Ovary (tissue), 3 donors: ENCODE results near the gene VCL.

Experiments
- EP300 ChIP-seq: sonication (generic); formaldehyde crosslinking; IDR thresholded peaks from one replicate; pipeline ENCODE4 v1.6.1; 2017; ENCODE audit warnings: antibody characterized with exemption
- TF ChIP-seq, protein P1 (sequence below), 3 donors: fragments of 450-650 bp in 2 of 3; fragments of 200-600 bp in 1 of 3; IDR thresholded peaks; one replicate each; pipeline versions ENCODE4 v1.5.1 to v1.8.0; 2016 to 2022; ENCODE audit warnings: antibody characterized with exemption in 3 of 3, mild to moderate bottlenecking in 1 of 3
- donor health status: DM: no; HTN: no; CAD: no.

GRCh38 chr10:74049955-74050354 is 52.0 kb downstream of the VCL start:
- TF ChIP-seq EP300: no peak
- TF ChIP-seq, protein P1, sequence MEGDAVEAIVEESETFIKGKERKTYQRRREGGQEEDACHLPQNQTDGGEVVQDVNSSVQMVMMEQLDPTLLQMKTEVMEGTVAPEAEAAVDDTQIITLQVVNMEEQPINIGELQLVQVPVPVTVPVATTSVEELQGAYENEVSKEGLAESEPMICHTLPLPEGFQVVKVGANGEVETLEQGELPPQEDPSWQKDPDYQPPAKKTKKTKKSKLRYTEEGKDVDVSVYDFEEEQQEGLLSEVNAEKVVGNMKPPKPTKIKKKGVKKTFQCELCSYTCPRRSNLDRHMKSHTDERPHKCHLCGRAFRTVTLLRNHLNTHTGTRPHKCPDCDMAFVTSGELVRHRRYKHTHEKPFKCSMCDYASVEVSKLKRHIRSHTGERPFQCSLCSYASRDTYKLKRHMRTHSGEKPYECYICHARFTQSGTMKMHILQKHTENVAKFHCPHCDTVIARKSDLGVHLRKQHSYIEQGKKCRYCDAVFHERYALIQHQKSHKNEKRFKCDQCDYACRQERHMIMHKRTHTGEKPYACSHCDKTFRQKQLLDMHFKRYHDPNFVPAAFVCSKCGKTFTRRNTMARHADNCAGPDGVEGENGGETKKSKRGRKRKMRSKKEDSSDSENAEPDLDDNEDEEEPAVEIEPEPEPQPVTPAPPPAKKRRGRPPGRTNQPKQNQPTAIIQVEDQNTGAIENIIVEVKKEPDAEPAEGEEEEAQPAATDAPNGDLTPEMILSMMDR (IDR thresholded peaks at IDR 0.05): no peak
